Panc1 (cell line): ENCODE data around the gene ADAMTS18. TPM values are rescaled to one million over a fixed set of nuclear protein-coding genes. Genes with fewer than 3 reads are reported as not detected.

Experiments
- ATAC-seq: fragments of 200-7000 bp; cut with Tn5 transposase; 2 replicates; pipeline ENCODE4 v1.9.1; 2020; ENCODE audit warnings: mild to moderate bottlenecking, moderate library complexity
- BruUV-seq: library from RNA; stranded (reverse); fragments of 400-500 nt; replicated peaks from 2 replicates; lab custom pipeline; 2021; lab: Mats Ljungman, UMichigan
- CTCF ChIA-PET: fragments of 300-600 bp; sonication (Branson Sonifier 250); formaldehyde crosslinking; loops from one replicate; lab custom pipeline; 2022; ENCODE audit warnings: antibody characterized with exemption; lab: Charles Lee
- POLR2A ChIA-PET: fragments of 300-600 bp; sonication (Branson Sonifier 250); formaldehyde crosslinking; loops from one replicate; lab custom pipeline; 2022; ENCODE audit warnings: antibody characterized with exemption; lab: Charles Lee
- DNase-seq: peaks from one replicate; pipeline ENCODE4 v3.0.0-alpha.2; 2010; ENCODE audit warnings: low read depth, low spot score
- H3K27ac ChIP-seq: 2 replicates; pipeline ENCODE4 v1.5.1; 2011; ENCODE audit warnings: mild to moderate bottlenecking, low read length, inconsistent platforms
- H3K27me3 ChIP-seq: fragments of 200-500 bp; sonication (Bioruptor generic); 2 replicates; pipeline ENCODE4 v1.6.0; 2014; ENCODE audit warnings: low read length, inconsistent platforms; ENCODE audit not compliant: control insufficient read depth, insufficient read depth
- H3K36me3 ChIP-seq: fragments of 200-500 bp; sonication (Bioruptor generic); 2 replicates; pipeline ENCODE4 v1.5.1; 2014; ENCODE audit warnings: inconsistent platforms, mild to moderate bottlenecking, low read length, moderate library complexity; ENCODE audit not compliant: control insufficient read depth, insufficient read depth
- H3K4me1 ChIP-seq: 2 replicates; pipeline ENCODE4 v1.5.1; 2011; ENCODE audit warnings: inconsistent platforms, mild to moderate bottlenecking, low read length, moderate library complexity; ENCODE audit not compliant: control insufficient read depth, insufficient read depth
- H3K4me3 ChIP-seq, 2 experiments: 2 replicates each; pipeline ENCODE4 v1.5.1; 2011 to 2012; ENCODE audit warnings: low read depth in 2 of 2, low read length in 2 of 2, mild to moderate bottlenecking in 2 of 2, inconsistent platforms in 1 of 2, moderate library complexity in 1 of 2
- H3K9me3 ChIP-seq: fragments of 200-500 bp; sonication (Bioruptor generic); 2 replicates; pipeline ENCODE4 v1.5.1; 2014; ENCODE audit warnings: low read depth, mild to moderate bottlenecking, inconsistent platforms, low read length, moderate library complexity; ENCODE audit not compliant: control insufficient read depth, insufficient read depth
- POLR2AphosphoS5 ChIP-seq: IDR thresholded peaks from 2 replicates; pipeline ENCODE4 v1.6.1; 2012; ENCODE audit warnings: mild to moderate bottlenecking, low read depth, low read length, moderate library complexity
- SIN3A ChIP-seq: IDR thresholded peaks from 2 replicates; pipeline ENCODE4 v1.6.1; 2012; ENCODE audit warnings: low read depth, mild to moderate bottlenecking, low read length, moderate library complexity, borderline replicate concordance; ENCODE audit not compliant: insufficient read depth
- TCF7L2 ChIP-seq: IDR thresholded peaks from 2 replicates; pipeline ENCODE4 v1.6.1; 2011; ENCODE audit warnings: mild to moderate bottlenecking, low read depth, low read length, inconsistent platforms
- in situ Hi-C: cut with HindIII; loops from 2 replicates; pipeline ENCODE4 v1.10.0; 2016; ENCODE audit warnings: low sequenced_read_pairs, low pct_unique_long_range_greater_than_20kb
- intact Hi-C: fragments of 100-400 bp; cut with micrococcal nuclease; formaldehyde crosslinking; loops from one replicate; pipeline ENCODE4 v1.10.0; 2022; ENCODE audit not compliant: unreplicated experiment
- total RNA-seq: library from RNA; stranded (reverse); gene quantifications from one replicate; pipeline ENCODE4 v1.2.1, GENCODE V29; 2021; ENCODE audit not compliant: unreplicated experiment
- TF ChIP-seq, protein P1 (sequence below), 2 experiments: IDR thresholded peaks; 2 replicates each; pipeline ENCODE4 v1.6.1; 2011 to 2012; ENCODE audit warnings: low read depth in 2 of 2, control low read depth in 1 of 2, low read length in 1 of 2, mild to moderate bottlenecking in 1 of 2, moderate library complexity in 1 of 2; ENCODE audit not compliant: insufficient read depth in 1 of 2
- TF ChIP-seq, protein P2 (sequence below): fragments of 450-650 bp; IDR thresholded peaks from 2 replicates; pipeline ENCODE4 v1.5.1; 2017; ENCODE audit warnings: mild to moderate bottlenecking

Gene ADAMTS18
- total RNA-seq, 1 experiment from 2014 or later = not detected

DNA sequence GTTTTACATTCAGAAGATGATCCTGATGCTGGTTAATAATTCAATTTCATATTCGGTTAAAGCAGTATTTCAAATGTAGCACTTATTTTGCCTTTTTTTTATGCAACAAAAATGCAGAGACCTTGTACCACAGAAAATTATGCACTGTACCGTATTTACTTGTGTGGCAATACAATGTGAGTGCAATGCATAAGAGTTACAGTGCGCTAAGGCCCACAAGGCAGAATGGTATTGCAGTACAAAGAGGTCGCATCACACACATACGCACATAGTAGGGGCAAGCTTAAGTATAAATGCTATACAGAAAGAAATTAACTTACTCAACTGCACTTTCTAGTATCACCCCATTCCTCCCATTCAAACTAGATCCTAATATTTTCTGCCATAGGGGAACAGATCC, 132.6 kb downstream of the ADAMTS18 start:
- in situ Hi-C loops = no loop called here
- Histone ChIP-seq H3K27me3 (no peaks in the 10 kb centered on the region), H3K9me3 (no peaks in the 10 kb centered on the region), H3K27ac (peak overlapping the region; percentile 98), H3K36me3 (no peaks in the 10 kb centered on the region), H3K4me1 (peaks cover 27% of the 10 kb centered on the region), H3K4me3 (no peak overlapping the region)
- no TSS peak for BruUV-seq
- ChIA-PET CTCF (no interaction called here), POLR2A (no interaction called here)
- TF ChIP-seq SIN3A (no peak), TCF7L2 (no peak)
- intact Hi-C loops = no loop called here
- DNase-seq = no peak
- ATAC-seq = no peak

DNA sequence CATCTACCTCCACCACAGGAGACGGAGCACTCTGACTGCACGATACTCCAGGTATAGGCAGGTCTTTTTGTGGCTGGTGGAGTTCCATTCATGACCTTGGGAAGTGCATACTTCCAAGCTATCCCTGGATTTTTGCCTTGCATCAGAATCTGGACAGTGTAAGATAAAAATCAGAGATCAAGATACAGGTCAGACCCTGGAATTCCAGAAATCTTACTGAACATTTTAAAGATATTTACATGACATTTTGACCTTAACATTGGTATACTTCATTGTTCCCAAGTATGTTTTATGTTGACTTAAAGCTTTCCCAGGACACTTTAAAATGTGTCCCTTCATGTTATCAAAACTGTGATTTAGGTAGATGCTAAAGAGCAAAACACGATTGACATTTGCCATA, 134.6 kb downstream of the ADAMTS18 start:
- H3K36me3 ChIP-seq = no peaks in the 10 kb centered on the region
- POLR2A ChIA-PET = no interaction called here
- ATAC-seq (peak; percentile 21; the same call in 1 of the 2 replicates), DNase-seq (no peak)
- H3K9me3 ChIP-seq = no peaks in the 10 kb centered on the region
- peak overlapping the region; percentile 98 for H3K27ac ChIP-seq
- H3K4me3 ChIP-seq = no peak overlapping the region
- no peaks in the 10 kb centered on the region for H3K27me3 ChIP-seq
- H3K4me1 ChIP-seq = peaks cover 27% of the 10 kb centered on the region
- in situ Hi-C loops (no loop called here), intact Hi-C loops (no loop called here)
- TF ChIP-seq, protein P1, sequence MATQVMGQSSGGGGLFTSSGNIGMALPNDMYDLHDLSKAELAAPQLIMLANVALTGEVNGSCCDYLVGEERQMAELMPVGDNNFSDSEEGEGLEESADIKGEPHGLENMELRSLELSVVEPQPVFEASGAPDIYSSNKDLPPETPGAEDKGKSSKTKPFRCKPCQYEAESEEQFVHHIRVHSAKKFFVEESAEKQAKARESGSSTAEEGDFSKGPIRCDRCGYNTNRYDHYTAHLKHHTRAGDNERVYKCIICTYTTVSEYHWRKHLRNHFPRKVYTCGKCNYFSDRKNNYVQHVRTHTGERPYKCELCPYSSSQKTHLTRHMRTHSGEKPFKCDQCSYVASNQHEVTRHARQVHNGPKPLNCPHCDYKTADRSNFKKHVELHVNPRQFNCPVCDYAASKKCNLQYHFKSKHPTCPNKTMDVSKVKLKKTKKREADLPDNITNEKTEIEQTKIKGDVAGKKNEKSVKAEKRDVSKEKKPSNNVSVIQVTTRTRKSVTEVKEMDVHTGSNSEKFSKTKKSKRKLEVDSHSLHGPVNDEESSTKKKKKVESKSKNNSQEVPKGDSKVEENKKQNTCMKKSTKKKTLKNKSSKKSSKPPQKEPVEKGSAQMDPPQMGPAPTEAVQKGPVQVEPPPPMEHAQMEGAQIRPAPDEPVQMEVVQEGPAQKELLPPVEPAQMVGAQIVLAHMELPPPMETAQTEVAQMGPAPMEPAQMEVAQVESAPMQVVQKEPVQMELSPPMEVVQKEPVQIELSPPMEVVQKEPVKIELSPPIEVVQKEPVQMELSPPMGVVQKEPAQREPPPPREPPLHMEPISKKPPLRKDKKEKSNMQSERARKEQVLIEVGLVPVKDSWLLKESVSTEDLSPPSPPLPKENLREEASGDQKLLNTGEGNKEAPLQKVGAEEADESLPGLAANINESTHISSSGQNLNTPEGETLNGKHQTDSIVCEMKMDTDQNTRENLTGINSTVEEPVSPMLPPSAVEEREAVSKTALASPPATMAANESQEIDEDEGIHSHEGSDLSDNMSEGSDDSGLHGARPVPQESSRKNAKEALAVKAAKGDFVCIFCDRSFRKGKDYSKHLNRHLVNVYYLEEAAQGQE (IDR thresholded peaks at IDR 0.05; ENCODE audit: insufficient read depth in 1 of 2, low read depth in 2 of 2, low read length in 1 of 2) = no peak
- peak; percentile 63; the same call in 1 of the 2 replicates for TF ChIP-seq TCF7L2
- CTCF ChIA-PET = no interaction called here
- BruUV-seq = no TSS peak

DNA sequence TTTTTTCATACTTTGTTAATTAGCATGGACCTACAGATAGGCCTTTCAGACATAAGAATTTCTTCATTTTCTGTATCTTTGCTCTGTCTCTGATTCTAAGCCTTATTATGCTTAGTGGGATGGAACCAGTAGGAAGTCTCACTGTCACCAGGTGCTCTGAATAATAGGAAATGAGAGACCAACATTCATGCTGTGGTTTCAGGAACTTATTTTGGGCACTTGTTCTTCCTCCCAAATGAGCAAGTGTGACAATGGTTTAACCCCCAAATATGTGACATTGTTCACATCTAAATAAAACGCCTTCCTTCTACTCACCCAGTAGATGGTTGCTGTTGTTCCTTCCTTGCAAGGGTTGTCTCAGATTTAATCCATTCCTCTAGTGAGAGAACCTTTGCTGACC, 135.4 kb downstream of the ADAMTS18 start:
- H3K4me3 ChIP-seq = no peak overlapping the region
- POLR2A ChIA-PET = no interaction called here
- no peaks in the 10 kb centered on the region for H3K36me3 ChIP-seq
- TF ChIP-seq POLR2AphosphoS5 (no peak), TCF7L2 (no peak), SIN3A (no peak)
- TF ChIP-seq, protein P2, sequence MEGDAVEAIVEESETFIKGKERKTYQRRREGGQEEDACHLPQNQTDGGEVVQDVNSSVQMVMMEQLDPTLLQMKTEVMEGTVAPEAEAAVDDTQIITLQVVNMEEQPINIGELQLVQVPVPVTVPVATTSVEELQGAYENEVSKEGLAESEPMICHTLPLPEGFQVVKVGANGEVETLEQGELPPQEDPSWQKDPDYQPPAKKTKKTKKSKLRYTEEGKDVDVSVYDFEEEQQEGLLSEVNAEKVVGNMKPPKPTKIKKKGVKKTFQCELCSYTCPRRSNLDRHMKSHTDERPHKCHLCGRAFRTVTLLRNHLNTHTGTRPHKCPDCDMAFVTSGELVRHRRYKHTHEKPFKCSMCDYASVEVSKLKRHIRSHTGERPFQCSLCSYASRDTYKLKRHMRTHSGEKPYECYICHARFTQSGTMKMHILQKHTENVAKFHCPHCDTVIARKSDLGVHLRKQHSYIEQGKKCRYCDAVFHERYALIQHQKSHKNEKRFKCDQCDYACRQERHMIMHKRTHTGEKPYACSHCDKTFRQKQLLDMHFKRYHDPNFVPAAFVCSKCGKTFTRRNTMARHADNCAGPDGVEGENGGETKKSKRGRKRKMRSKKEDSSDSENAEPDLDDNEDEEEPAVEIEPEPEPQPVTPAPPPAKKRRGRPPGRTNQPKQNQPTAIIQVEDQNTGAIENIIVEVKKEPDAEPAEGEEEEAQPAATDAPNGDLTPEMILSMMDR = no peak
- TF ChIP-seq, protein P1 (IDR thresholded peaks at IDR 0.05; ENCODE audit: insufficient read depth in 1 of 2, low read depth in 2 of 2, low read length in 1 of 2) = no peak
- CTCF ChIA-PET = no interaction called here
- BruUV-seq = no TSS peak
- peak overlapping the region; percentile 98 for H3K27ac ChIP-seq
- no peak for ATAC-seq
- H3K27me3 ChIP-seq = no peaks in the 10 kb centered on the region
- in situ Hi-C loops (no loop called here), intact Hi-C loops (loop anchor here (2.0 to 5.0 kb wide), 2 partner anchors 53 to 63 kb away; no protein-coding TSS in a partner anchor)
- DNase-seq = no peak
- H3K9me3 ChIP-seq = no peaks in the 10 kb centered on the region
- peaks cover 27% of the 10 kb centered on the region for H3K4me1 ChIP-seq
